Measurements from ENCODE around the gene PUS10. TPM values are rescaled to one million over a fixed set of nuclear protein-coding genes. Genes with fewer than 3 reads are reported as not detected.

Gene PUS10
- total and polyA plus RNA-seq, 3 donors from 2014 or later = 7.3 to 10.7 (median 10.0) TPM

DNA sequence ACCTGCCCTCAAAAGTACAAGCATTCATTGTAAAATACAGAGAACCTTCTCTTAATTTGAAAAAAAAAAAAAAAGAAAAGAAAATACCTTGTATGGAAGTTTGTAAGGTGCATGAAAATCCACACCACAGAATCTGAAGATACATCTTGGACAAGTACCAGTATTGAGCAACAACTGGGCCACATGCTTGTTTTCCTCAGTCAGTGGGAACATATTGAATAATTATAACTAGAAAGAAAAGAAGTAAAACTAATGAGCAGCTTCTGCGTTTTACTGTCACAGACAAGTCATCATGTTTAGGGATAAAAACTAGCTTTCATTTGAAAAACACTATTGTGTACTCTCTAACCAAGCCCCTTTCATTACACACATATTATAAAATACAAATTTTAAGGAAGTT lies 6.4 kb downstream of the PUS10 start:
- H3K4me3 ChIP-seq = no peak overlapping the region
- H3K4me1 ChIP-seq = peaks cover 9% of the 10 kb centered on the region
- DNase-seq = no peak
- intact Hi-C loops (cut with DNase I; ENCODE audit: low total_unique reads) = no loop called here
- 78 to 88% methylated on average over 1 of the region's 1 CpG for WGBS, 2 donors
- no peaks in the 10 kb centered on the region for H3K36me3 ChIP-seq (ENCODE audit: low read depth, missing control alignments)
- H3K9me3 ChIP-seq = no peaks in the 10 kb centered on the region
- no peaks in the 10 kb centered on the region for H3K27me3 ChIP-seq
- TF ChIP-seq POLR2A (IDR thresholded peaks at IDR 0.05) = no peak
- TF ChIP-seq, protein P1, sequence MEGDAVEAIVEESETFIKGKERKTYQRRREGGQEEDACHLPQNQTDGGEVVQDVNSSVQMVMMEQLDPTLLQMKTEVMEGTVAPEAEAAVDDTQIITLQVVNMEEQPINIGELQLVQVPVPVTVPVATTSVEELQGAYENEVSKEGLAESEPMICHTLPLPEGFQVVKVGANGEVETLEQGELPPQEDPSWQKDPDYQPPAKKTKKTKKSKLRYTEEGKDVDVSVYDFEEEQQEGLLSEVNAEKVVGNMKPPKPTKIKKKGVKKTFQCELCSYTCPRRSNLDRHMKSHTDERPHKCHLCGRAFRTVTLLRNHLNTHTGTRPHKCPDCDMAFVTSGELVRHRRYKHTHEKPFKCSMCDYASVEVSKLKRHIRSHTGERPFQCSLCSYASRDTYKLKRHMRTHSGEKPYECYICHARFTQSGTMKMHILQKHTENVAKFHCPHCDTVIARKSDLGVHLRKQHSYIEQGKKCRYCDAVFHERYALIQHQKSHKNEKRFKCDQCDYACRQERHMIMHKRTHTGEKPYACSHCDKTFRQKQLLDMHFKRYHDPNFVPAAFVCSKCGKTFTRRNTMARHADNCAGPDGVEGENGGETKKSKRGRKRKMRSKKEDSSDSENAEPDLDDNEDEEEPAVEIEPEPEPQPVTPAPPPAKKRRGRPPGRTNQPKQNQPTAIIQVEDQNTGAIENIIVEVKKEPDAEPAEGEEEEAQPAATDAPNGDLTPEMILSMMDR (IDR thresholded peaks at IDR 0.05) = no peak
- H3K27ac ChIP-seq = no peak overlapping the region

DNA sequence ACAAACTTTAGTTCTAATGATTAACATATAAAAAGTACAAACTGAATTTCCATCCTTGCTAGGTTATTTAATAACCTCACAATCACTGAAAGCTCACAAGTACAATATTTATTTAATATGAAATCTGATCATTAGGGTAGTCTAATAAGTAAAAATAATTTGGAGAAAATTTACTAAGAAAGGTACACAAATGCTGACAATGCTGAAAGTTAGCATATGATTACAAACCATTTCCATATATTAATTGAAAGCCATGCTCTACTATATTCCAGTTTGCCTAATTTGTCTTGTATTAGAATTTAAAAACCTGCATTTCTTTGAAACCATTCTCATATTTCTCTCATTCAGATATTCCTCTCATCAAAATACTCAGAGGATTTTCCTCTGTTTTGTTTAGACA lies 8.7 kb downstream of the PUS10 start:
- TF ChIP-seq, protein P1 (IDR thresholded peaks at IDR 0.05) = no peak
- TF ChIP-seq POLR2A (IDR thresholded peaks at IDR 0.05) = no peak
- H3K36me3 ChIP-seq (ENCODE audit: low read depth, missing control alignments) = no peaks in the 10 kb centered on the region
- no peaks in the 10 kb centered on the region for H3K9me3 ChIP-seq
- DNase-seq = no peak
- no peak overlapping the region for H3K4me3 ChIP-seq
- intact Hi-C loops (cut with DNase I; ENCODE audit: low total_unique reads) = no loop called here
- no peak overlapping the region for H3K27ac ChIP-seq
- no peaks in the 10 kb centered on the region for H3K4me1 ChIP-seq
- no peaks in the 10 kb centered on the region for H3K27me3 ChIP-seq

DNA sequence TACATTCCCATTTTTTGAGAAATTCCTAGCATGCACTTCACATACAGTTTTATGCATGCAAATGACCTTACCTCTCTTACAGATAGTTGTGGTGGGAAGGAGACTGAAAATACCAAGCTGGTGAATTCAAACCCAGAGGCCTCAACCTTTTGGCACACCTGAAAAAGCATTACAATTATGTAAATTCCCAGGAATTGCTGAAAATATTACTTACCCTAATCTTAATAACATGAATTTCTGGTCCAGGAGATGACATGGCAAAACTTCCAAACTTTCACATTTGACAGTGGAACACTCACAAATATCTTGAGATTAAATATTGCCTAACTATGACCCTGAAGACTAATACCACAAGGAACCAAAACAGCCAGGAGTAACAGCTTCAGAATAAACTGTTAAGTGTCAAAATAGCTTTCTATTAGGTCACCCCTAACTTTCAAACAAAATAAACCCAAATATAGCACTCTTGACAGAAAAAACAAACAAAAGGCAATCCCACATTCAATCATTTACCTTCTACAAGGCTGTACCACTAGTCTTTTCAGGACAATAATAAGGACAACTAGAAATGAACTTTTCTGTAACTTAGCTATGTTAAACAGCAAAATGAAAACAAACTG lies 11.5 kb downstream of the PUS10 start:
- TF ChIP-seq POLR2A (IDR thresholded peaks at IDR 0.05) = no peak
- TF ChIP-seq, protein P1 (IDR thresholded peaks at IDR 0.05) = no peak
- no peaks in the 10 kb centered on the region for H3K4me1 ChIP-seq
- DNase-seq = no peak
- no peak overlapping the region for H3K27ac ChIP-seq
- no peaks in the 10 kb centered on the region for H3K36me3 ChIP-seq (ENCODE audit: low read depth, missing control alignments)
- H3K9me3 ChIP-seq = no peaks in the 10 kb centered on the region
- intact Hi-C loops (cut with DNase I; ENCODE audit: low total_unique reads) = no loop called here
- H3K27me3 ChIP-seq = no peaks in the 10 kb centered on the region
- H3K4me3 ChIP-seq = no peak overlapping the region

DNA sequence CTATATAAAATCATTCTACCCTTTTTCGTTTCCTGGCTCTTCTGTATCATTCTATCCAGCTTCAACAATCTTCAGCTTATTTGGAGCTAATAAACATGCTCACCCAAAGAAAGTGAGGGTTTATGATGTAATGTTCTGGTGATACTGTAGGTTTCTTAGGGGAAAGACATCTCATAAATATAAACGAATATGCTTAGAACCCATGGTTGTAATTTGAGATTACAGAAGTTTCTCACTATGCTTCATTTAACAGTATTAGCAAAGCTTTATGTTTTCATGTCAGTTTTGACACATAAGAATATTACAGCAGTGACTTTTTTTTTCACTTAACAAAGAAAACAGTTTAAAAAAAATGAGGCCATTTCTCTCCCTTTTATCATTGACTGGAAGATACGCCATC lies 12.3 kb downstream of the PUS10 start:
- Histone ChIP-seq H3K9me3 (no peaks in the 10 kb centered on the region), H3K36me3 (ENCODE audit: low read depth, missing control alignments) (no peaks in the 10 kb centered on the region), H3K27ac (no peak overlapping the region), H3K4me3 (no peak overlapping the region), H3K27me3 (no peaks in the 10 kb centered on the region), H3K4me1 (no peaks in the 10 kb centered on the region)
- 87 to 96% methylated on average over 3 of the region's 3 CpGs for WGBS, 2 donors
- TF ChIP-seq POLR2A (IDR thresholded peaks at IDR 0.05) = no peak
- TF ChIP-seq, protein P1 (IDR thresholded peaks at IDR 0.05) = no peak
- intact Hi-C loops (cut with DNase I; ENCODE audit: low total_unique reads) = no loop called here
- no peak for DNase-seq

Data from testis (tissue), 3 donors.